Germinal center (tissue), 1 donor: Measurements from ENCODE around the gene COBL.

Source experiments
- DNase-seq: peaks from one replicate; pipeline ENCODE4 v3.0.0; 2012; ENCODE audit warnings: mixed read lengths, low spot score

COBL gene

DNA sequence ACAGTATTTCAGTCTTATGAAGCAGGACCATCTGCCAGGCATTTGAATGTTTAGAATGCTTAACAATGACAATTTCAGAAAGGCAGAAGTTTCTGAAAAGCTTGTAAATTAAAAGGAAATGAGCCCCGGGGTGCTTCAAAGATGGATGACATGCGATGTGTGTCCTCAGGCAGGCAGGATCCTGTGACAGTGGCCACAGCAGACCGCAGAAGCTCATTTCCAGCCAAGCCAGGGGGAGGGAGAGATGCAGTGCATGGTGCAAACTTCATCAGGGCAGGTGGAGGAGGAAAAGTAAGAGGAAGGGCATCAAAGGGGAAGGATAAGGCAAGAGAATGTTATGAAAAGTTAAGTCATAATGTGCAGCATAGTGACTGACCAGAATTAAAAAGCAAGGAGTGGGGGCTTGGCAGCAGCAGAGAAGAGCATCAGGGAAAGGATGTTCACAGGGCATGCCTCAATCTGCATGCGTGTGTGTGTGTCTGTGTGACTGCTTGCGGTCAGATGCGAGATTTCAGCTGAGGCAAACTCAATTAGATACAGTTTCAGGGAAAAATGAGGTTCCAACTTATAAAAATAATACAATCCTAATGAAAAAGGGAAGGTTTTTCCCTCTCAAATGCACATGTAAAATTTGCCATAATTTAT, 173.7 kb downstream of the COBL start:
- no peak for DNase-seq

DNA sequence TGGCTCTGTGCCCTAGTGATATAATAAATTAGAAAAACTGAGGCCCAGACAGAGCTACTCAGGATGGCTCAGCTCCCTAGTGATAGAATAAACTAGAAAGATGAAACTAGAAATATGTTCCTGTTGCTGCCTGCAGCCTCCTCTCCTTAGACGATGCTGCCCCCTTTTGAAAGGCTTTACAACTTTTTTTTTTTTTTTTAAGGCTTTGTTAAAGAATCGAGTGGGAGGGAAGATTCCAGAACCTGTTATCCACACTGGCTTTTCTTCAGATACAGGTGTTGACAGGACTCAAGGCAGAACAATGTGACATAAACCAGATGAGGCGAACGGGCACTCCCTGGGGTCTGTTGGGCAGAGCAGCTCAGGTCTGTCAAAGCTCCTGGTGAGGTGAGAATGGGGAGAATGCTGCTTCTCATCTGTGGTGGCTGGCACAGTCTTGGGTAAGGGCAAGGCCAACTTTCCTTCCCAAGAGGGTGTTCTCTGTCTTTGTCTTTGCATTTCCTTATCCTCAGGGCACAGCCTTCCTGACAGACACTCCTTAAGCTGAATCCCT, 175.1 kb downstream of the COBL start:
- DNase-seq = no peak

DNA sequence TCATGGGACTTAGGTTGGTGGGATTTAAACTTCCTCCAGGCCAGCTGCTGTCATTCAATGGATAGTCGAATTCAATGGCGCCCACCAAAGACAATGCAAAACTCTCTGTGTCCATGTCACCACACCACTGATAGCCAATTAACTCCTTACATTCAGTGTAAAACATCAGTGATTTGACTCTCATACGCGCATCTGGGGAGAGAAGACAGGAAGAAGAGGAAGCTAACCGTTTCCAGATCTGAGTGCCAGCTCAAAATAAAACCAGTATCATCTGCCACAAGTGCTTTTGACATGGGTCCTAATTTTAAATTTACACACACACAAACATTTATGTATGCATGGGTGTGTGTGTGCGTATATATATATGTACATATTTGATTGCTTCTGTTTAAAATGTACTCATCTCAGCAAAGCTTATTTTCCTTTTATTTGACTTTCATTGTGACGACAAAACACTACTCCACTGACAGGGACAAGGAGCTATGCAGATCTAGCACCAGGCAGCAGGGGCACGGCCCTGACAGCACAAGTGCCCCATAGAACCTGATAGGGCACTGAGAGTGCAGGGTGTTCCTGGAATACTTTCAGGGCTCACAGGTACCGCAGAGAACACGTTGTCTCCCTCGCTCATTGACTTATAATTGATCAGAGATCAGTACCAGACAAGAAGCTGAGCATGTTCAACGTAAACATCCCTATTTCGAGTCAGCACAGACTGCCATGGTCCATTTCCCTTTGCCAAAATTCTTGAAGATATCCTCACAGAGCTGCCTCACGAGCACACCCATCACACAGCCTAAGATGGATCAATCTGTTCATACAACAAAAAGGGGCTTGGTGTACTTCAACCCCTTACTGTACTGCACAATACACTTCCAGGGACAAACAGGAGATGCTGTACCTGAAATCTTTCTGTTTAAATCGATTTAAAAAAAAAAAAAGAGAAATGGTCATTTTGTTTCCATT, 176.1 kb downstream of the COBL start:
- no peak for DNase-seq

DNA sequence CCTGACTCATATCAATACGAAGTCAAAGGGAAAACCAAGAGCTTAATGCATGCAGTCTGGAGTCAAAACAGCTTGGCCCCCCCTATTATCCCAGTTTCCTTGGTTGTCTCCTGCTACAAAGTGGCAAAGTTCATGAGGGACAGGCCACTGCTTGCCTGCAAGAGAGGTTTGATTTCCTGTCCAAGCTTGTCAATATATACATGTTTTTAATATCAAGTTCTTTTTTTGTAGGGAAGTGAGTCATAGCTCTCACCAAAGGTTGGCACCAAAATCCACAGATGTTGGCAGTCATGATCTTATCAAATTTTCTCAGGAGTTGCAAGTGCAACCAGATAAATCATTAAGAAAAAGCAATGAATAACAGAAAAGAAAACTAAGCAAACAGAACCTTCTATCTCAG, 176.8 kb downstream of the COBL start:
- no peak for DNase-seq

DNA sequence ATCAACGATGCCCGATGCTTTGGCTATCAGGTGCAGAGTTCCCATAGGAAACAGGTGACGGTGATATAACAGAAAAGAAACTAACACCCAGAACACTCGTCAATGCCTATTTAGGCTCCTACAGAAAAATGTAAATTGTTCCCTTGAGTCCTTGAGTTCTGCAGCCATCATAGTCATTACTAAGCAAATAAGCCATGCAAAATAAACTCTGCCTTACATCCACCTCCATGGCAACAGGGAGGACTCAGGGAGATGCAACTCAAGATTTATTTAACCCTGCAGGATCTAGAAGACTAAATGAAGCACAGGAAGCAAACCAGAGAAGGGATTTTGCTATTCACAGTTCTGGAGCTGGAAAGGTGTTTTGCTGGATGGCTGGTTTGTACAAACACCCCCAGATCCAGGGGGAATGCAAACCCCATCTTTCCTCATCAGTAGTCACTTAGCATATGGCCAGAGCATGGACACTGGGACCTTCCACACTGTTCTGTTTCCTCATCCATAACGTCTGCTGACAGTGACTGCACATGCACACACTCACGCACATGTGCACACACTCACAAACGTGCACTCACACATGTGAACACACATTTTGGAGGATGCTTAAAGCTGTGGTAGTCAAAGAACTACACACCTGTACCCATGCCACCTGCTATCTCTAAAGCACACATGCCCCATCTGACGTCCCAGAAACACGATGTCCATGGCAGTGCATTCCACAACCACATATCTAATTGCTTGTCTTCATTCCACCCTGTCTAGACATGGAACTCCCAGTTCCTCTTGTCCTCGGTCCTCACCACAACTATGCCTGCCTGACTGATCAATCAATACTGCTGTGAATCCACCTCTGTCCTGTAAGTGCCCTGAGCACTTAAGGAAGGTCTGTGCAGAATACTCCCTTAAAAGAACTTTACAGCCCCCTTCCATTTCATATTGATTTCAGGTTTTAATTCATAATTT, 178.2 kb downstream of the COBL start:
- no peak for DNase-seq

DNA sequence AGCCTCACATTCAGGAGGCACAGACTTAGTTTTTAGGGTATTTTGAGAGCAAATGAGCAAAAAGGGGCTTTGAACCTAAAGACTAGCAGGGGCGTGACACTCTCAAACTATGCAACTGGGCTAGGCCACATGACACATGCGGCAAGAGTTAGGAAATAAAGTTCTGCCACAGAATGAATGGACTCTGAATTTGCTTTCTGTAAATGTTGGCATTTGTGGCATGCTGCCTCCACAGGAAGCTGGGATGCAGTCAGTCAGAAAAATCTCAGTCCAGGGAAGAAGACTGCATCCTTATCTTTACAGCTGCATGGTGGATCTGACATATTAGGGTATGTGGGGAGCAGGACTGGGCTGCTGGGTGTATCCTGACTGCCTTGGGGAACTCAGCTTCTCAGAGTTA, 181.0 kb downstream of the COBL start:
- DNase-seq = no peak

DNA sequence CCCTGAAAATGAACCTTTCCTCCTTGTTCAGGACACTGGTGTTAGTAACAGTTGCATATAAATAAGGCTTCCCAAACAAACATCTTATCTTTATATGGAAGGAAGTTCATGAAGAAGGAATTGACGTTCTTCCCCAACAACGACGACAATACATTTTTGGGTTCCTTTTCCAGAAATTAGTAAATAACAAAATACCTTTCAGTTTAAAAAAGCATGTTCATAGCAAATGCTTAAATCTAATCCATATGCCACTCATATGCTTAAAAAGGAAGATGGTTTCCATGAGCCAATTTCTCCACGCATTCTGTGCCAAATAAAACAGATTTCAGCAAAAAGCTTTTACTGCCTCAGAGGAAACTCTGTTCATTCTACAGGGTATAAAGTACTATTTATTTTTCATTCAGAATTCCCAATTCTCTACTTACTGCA, 182.6 kb downstream of the COBL start:
- DNase-seq = no peak

DNA sequence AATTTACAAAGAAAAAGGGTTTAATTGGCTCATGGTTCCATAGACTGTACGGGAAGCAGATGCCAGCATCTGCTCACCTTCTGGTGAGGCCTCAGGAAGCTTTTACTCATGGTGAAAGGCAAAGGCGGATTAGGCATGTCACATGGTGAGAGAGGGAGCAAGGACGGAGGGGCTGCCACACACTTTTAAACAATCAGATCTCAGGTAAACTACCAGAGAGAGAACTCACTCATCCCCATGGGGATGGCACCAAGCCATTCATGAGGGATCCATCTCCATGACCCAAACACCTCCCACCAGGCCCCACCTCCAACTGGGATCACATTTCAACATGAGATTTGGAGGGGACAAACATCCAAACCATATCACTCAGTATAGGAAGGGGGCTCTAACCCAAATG, 183.9 kb downstream of the COBL start:
- DNase-seq = no peak

DNA sequence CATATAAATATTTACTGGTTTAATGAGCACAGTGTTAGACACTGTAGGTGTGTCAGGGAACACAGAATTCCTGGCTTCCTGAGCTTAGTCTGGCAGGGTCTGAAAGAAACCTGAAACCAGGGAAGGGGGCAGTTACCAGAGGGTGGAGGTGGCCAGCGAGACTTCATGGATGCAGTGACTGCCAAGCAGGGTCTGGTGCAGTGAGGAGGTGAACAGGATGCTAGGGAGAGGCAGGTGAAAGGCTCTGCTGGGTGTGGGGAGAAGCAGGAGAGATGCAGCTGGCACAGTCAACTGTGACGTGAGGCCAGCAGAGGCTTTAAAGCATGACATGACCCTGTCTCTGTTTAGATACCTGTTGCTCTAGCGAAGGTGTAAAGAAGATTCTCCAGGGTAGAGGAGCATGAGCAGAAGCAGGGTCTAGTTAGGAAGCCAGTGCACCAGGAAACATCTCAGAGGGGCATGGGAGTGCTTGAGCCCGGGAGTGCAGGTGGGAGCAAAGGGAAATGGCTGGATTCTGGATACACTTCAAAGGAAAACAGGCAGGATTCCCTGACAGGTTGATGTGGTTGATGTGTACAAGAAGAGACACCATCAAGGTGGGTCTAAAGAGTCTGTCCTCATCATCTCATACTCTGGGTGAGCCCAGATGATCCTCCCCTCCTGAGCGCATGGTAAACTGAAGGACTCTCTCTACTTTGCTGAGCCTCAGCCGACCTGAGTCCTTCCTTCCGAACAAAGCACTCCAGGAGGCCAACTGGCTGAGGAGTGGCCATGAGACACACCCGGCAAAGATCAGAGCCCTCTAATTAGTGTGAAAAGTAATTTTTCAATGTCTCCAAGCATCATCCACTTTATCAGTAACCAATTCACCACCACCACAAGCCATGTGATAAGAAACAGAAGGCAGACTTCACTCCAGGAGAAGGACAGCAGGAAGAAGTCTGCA, 186.8 kb downstream of the COBL start:
- no peak for DNase-seq

DNA sequence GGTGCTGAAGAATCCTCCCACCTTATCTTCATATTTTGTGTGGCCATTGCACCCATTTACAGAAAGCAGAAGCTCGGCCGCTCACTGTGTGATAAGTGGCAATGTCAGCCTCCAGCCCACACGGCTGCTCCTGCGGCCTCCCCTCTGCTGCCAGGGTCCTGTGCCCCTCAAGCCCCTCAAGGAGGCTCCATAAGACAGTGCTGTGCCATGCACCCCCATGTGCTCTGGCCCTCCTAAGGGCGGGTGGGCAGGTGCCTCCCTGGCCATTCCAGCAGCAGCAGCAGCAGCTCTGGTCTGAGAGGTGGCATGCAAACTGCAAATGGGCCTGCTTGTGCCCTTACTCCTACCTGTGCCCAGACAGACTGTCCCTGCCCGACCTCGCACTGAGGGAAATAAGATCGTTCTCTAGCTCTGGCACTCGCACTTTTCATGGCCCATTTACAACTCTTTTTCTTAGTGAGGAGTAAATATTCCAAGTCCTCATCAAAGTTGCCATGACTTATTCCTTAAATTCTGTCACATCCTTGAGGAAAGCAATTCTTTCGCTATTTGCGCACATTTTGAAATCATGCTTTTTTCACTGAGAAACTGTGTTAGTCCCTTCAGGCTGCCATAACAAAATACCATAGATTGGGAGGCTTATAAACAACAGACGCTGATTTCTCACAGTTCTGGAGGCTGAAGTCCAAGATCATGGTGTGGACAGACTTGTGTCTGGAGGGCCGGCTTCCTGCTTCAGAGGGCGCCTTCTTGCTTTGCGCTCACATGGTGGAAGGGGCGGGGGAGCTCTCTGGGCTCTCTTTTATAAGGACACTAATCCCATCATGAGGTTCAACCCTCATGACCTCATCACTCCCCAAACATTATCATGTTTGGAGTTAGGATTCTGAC, 187.8 kb downstream of the COBL start:
- no peak for DNase-seq

DNA sequence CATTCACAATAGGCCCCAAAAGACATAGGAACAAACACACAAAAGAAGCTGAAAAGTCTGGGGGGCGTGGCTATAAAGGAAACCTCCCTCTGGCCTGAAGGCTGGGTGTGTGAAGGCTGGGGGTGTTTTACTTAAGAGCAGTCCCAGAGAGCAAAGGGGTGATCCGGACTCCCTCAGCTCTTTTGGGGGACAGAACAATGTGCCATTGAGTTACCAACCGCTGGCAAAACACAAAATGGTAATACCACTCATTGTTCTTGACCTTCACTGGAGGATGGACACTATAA, 189.0 kb downstream of the COBL start:
- no peak for DNase-seq

DNA sequence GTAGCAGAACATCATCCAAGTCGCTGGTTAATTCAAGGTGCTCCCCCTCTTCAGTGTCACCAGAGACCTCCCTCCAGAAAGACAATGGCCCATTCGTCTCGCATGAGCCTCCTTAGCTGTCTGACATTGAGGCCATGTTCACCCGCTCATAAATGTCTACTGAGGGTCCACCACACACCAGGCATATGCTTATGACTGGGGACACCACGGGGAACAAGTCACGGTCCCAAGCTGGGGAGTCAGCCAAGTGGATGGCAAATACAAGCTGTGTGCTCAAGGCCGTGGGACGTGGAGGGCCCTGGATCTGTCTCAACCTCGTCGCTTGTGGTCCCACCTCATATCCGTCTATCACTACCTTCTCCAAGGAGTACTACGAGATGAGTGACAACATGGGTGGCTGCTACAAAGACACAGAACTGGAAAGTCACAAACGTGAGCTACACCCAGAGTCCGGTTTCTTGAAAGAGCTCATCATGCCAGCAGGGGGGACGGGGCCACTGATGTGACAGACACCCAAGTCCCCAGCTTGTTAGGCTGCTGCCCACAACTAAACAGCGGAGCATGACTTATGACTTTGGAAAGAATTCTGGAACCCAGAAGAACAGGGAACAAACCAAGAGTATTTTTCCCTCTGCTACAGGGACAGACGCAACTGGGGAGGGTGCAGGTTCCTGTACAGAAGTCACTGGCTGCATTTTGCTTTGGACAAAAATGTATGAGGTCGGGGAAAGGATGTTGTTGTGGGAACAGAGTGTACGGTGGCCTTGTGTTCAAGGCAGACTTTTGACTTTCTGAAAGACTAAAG, 189.6 kb downstream of the COBL start:
- no peak for DNase-seq

DNA sequence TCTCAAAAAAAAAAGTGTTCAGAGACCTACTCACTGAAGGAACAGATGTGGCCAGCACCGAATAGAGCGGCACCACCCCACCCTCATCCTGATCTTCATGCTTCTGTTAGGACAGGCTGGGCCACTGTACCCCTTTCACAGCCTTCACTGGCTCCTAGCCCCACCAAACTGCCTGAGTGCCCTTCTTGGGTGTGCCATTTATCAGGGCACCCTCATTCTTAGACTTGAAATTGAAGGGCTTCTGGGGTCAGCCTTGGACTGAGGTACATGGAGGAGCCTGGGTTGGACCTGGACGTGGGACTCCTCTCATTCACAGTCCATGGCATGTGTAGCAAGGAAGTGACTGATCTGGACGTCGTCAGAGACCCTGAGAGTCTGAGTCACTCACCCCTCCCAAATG, 190.3 kb downstream of the COBL start:
- no peak for DNase-seq

DNA sequence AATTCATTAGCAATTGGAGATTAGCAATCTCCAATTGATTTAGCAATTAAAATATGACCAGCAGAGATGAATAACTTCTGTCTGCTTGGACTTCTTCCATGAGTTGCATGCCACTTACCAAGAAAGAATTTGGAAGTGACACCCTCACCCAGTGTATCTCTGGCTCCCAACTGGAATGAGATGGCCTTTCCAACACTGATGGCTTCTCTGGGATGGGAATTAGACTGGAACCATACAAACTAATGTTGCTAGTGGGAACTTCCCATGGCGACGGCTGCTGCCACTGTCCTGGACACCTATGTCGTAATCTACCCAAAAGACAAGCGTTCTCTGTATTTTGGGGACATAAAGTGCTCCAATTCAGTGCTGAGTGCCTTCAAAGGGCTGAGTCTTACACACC, 192.3 kb downstream of the COBL start:
- DNase-seq = no peak

DNA sequence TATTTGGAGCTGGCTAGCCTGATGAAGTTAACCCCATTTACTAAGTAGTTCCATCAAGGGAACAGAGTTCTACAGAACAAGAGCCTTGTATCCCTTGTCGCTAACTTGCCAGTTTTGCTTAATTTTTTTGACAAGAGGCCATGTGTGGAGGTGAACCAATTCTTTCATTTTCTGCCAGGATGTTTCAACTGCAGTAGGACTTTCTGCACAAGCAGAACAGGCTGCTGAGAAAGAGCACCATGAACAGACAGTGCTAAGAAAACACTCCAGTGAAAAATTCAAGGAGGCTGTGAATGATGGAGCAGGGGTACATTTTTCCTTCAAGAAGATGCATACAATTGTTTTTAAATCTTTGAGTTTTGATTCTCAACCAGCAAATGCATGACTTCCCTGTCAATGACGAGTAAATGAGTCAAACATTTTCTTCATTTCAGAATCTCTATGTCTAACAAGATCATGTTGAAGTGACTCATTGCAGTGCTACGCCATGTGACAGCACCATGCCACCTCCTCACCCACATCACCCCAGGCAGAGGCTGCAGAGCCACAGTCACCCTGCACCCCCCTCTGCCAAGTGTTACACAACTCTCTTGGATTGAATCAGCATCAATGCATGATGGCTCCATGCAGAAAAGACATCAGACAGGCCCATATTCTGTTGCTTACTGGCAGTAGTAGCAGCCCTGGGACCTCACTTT, 193.1 kb downstream of the COBL start:
- DNase-seq = no peak

DNA sequence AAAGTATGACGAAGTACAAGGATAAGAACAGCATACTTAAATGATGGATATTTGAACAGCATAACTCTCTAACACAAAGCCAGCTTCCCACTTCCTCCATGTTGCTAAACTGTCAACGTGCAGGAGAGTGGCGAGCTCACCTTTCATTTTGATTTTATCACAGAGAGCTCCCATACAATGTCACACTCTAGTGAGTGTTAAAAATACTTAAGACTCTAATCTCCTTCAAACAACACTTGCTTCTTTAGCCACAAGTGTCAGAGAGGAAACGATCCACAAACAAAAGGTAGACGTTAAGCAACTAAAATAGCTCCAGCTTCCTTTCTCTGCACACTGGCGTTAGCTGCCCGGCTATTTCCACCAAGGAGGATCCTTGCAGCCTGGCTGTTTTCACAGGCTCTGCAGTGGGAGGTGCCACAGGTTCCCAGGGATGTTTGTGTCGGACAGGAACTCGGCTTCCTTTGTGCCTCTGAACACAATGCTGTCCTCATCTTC, 194.6 kb downstream of the COBL start:
- DNase-seq = no peak

DNA sequence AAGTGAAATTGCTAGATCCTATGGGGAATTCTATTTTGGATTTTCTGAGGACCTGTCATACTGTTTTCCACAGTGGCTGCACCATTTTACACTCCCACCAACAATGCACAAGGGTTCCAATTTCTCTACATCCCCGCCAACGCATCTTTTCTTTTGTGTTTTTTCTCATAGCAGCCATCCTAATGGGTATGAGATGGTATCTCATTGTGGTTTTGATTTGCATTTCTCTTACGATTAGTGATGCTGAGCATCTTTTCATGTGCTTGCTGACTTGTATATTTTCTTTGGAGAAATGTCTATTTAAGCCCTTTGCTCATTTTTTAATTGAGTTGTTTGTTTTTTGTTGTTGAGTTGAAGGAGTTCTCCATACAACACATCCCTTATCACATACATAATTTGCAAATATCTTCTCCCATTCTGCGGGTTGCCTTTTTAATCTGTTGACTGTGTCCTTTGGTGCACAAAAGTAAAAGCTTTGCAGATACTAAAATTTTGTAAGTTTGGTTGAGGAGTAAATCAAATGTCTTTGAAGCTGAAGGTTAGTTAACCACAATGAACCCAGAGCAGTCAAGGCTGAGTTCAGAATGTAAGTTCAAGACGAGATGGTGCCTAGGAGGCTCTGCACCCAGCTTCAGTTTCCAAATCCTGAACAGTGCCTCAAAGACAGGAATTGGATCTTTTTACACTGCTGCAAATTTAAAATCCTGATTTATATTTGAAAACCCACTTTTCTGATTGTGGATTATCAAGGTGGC, 195.4 kb downstream of the COBL start:
- no peak for DNase-seq

DNA sequence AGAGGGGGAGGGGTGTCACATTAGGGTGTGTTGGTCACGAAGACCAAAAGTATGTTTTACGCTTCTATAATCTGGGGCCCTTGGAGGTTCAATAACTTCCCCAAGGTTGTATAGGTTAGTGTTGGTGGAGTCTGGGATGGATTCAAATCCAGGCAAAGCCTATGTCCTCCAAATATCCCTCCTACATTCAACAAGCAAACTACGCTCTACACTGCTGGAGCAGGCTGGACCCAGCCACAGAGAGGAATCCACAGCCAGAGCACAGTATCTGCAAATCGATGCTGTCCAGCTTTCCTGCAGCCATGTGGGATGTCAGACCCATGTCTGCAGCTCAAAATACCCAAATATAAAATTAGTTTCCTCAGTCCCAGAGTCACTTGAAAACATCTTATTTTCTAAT, 198.0 kb downstream of the COBL start:
- no peak for DNase-seq
